ENCODE results near the gene HOXD4. TPM values are rescaled to one million over a fixed set of nuclear protein-coding genes. Genes with fewer than 3 reads are reported as not detected.

HOXD4 gene
- total RNA-seq, 6 donors from 2014 or later = 0.79 to 0.81 TPM; not detected in 4

DNA sequence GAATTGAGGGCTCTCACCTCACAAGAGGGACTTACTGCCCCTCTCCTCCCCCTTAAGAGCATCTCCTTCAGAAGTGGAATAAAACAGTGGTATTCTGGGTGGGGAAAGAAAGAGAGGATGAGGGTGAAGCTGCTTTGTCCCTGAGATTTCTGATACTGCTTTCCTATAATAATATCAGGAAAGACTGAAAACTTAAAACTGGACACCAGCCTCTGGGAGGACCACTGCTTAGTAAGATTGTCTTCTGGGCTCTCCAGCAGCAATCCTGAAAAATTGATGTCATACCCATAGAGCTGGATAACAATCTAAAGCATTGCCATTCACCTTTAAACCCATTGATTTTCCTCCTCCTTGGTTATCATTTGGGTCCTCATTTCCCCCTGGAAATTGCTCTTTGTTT, 4.7 kb upstream of the HOXD4 start:
- no peak overlapping the region for H3K27ac ChIP-seq
- H3K9me3 ChIP-seq = no peaks in the 10 kb centered on the region
- H3K36me3 ChIP-seq = no peaks in the 10 kb centered on the region
- H3K27me3 ChIP-seq = peaks cover 0 to 61% (median 30%) of the 10 kb centered on the region in 4 donors
- no peak for DNase-seq
- H3K4me3 ChIP-seq = no peak overlapping the region
- H3K4me1 ChIP-seq = peaks cover 0 to 23% (median 1%) of the 10 kb centered on the region in 4 donors
- no peak for TF ChIP-seq POLR2AphosphoS5 (IDR thresholded peaks at IDR 0.05)
- TF ChIP-seq EP300 (IDR thresholded peaks at IDR 0.05) = no peak
- TF ChIP-seq, protein P1, sequence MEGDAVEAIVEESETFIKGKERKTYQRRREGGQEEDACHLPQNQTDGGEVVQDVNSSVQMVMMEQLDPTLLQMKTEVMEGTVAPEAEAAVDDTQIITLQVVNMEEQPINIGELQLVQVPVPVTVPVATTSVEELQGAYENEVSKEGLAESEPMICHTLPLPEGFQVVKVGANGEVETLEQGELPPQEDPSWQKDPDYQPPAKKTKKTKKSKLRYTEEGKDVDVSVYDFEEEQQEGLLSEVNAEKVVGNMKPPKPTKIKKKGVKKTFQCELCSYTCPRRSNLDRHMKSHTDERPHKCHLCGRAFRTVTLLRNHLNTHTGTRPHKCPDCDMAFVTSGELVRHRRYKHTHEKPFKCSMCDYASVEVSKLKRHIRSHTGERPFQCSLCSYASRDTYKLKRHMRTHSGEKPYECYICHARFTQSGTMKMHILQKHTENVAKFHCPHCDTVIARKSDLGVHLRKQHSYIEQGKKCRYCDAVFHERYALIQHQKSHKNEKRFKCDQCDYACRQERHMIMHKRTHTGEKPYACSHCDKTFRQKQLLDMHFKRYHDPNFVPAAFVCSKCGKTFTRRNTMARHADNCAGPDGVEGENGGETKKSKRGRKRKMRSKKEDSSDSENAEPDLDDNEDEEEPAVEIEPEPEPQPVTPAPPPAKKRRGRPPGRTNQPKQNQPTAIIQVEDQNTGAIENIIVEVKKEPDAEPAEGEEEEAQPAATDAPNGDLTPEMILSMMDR (IDR thresholded peaks at IDR 0.05) = no peak
- ATAC-seq (ENCODE audit: low FRiP score in 2 of 2) = no peak

DNA sequence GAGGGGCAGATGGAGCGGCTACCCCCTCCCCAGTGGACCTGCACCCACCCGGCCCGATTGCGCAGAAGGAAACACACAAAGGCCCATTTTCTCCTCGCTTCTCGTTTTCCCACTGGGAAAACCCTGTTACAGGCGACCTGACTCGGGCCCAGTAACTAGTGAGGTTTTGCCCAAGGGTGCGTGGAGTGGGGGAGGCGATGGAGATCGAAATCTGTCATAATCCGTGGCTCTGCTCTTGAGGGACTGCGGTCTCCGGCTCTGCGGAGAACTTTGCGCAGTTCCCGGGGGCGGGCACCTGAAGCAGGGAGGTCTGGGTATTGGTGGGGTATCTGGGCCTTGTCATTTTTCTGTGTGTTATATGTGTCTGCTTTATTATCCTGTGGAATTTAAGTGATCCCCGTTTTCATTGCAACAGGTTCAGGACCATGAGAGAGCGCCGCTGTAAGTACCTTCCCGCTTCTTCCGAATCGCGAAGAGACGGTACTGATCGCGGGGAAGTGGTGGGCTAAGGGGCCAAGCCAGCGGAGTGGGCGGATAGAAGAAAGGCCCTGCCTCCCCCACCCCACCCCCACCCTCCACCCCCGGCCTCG, 4.0 kb upstream of the HOXD4 start:
- no peak for TF ChIP-seq EP300 (IDR thresholded peaks at IDR 0.05)
- TF ChIP-seq, protein P1 (IDR thresholded peaks at IDR 0.05) = no peak
- no peak for TF ChIP-seq POLR2A (IDR thresholded peaks at IDR 0.05)
- no peak for TF ChIP-seq POLR2AphosphoS5 (IDR thresholded peaks at IDR 0.05)
- Histone ChIP-seq H3K27me3 (peaks cover 0 to 64% (median 35%) of the 10 kb centered on the region in 4 donors), H3K9me3 (no peaks in the 10 kb centered on the region), H3K4me1 (peaks cover 0 to 30% (median 4%) of the 10 kb centered on the region in 4 donors), H3K27ac (no peak overlapping the region), H3K4me3 (no peak overlapping the region), H3K36me3 (no peaks in the 10 kb centered on the region)
- WGBS, 2 donors = 16 to 17% methylated on average over 27 to 32 of the region's 32 CpGs
- DNase-seq = no peak
- ATAC-seq (ENCODE audit: low FRiP score in 2 of 2) = no peak

DNA sequence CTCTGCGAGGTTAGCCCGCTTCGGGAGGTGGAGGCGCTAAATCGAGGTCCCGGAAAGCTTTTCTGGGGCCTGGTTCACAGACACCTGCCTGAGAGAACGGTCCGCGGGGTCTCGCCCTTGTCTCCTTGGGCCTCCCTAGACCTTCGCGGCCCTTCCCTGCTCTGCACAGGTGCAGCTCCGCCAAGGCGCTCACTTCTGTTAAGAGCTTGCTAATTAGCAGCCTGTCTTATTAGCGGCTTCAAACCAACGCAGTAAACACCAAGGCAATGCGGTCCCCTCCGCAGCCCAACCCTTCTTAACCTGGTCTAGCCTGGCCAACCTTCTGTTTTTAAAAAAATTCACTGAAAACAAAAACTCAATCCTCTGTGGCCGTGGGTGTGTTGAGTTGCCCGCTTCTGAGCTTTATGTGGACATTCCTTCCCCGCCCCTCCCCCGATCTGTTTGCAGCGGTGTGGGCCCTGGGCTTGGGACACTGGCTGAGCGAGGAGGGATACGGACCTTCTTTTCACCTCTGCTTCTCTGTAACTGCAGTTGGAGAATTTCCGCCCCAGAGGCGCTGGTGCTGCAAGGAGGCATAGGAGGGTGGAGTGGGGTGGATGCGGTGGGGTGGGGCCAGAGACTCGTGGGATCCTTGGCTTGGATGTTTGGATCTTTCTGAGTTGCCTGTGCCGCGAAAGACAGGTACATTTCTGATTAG, 3.4 kb upstream of the HOXD4 start:
- Histone ChIP-seq H3K9me3 (no peaks in the 10 kb centered on the region), H3K4me1 (peaks cover 0 to 34% (median 7%) of the 10 kb centered on the region in 4 donors), H3K27ac (no peak overlapping the region), H3K36me3 (no peaks in the 10 kb centered on the region), H3K4me3 (no peak overlapping the region), H3K27me3 (peaks cover 0 to 70% (median 38%) of the 10 kb centered on the region in 4 donors)
- ATAC-seq (ENCODE audit: low FRiP score in 2 of 2) (no peak), DNase-seq (no peak)
- no peak for TF ChIP-seq POLR2AphosphoS5 (IDR thresholded peaks at IDR 0.05)
- no peak for TF ChIP-seq POLR2A (IDR thresholded peaks at IDR 0.05)
- TF ChIP-seq, protein P1 (IDR thresholded peaks at IDR 0.05) = no peak
- no peak for TF ChIP-seq EP300 (IDR thresholded peaks at IDR 0.05)
- 7 to 13% methylated on average over 18 to 31 of the region's 31 CpGs for WGBS, 2 donors

DNA sequence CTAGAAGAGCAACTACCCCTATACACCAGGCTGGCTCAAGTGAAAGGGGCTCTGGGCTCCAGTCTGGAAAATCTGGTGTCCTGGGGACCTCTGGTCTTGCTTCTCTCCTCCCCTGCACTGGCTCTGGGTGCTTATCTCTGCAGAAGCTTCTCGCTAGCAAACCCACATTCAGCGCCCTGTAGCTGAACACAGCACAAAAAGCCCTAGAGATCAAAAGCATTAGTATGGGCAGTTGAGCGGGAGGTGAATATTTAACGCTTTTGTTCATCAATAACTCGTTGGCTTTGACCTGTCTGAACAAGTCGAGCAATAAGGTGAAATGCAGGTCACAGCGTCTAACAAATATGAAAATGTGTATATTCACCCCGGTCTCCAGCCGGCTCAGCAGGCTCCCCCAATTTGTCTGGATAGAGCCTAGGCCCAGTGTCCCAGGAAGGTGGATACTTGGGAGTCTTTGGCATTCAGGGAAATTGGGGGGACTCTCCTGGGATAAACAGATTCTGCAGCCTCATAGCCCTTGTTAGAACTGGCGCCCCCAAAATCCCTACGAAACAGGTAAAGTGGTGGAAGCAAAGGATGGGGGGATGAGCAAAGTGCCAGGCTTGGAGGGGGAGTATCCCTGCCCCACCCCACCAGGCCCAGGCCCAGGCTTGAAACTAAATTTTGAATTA, 2.5 kb upstream of the HOXD4 start:
- no peak overlapping the region for H3K4me3 ChIP-seq
- 23% methylated on average over 11 of the region's 11 CpGs for WGBS, 2 donors
- peaks cover 0 to 72% (median 36%) of the 10 kb centered on the region in 4 donors for H3K27me3 ChIP-seq
- H3K27ac ChIP-seq = no peak overlapping the region
- H3K36me3 ChIP-seq = no peaks in the 10 kb centered on the region
- ATAC-seq (ENCODE audit: low FRiP score in 2 of 2) = no peak
- DNase-seq = no peak
- peaks cover 0 to 34% (median 7%) of the 10 kb centered on the region in 4 donors for H3K4me1 ChIP-seq
- no peak for TF ChIP-seq POLR2AphosphoS5 (IDR thresholded peaks at IDR 0.05)
- H3K9me3 ChIP-seq = no peaks in the 10 kb centered on the region

DNA sequence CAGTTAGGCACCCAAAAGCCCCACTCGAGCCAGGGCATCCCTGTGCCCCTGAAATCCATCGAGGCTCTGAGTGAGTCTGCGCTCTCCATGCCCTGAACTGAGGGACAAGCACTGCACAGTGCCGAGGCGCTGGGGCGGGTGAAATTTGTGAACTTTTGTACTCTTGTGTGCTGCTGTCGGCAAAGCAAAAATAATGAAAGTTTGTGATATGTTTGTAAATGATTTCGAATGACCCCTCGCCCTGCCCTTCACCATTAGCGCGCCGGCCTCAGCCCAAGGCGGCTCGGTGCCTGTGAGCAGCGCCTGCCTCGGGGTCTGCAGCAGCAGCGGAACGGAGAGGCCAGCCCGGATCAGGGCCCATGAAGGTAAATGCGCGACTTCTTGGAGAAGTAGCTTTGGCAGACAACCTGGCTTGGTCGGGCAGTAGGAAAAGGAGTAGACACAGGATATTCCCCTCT, 1.8 kb upstream of the HOXD4 start:
- TF ChIP-seq POLR2A (IDR thresholded peaks at IDR 0.05) (no peak), POLR2AphosphoS5 (IDR thresholded peaks at IDR 0.05) (no peak), EP300 (IDR thresholded peaks at IDR 0.05) (no peak)
- TF ChIP-seq, protein P1 (IDR thresholded peaks at IDR 0.05) = no peak
- Histone ChIP-seq H3K4me3 (no peak overlapping the region), H3K27ac (no peak overlapping the region), H3K36me3 (no peaks in the 10 kb centered on the region), H3K27me3 (peaks cover 0 to 74% (median 36%) of the 10 kb centered on the region in 4 donors), H3K4me1 (peaks cover 0 to 34% (median 7%) of the 10 kb centered on the region in 4 donors), H3K9me3 (no peaks in the 10 kb centered on the region)
- DNase-seq (no peak), ATAC-seq (ENCODE audit: low FRiP score in 2 of 2) (no peak)
- WGBS, 2 donors = 15 to 19% methylated on average over 22 of the region's 22 CpGs
